ENCODE results near the gene NFAT5. TPM values are rescaled to one million over a fixed set of nuclear protein-coding genes. Genes with fewer than 3 reads are reported as not detected.

Gene NFAT5
- total RNA-seq, 1 donor from 2014 or later = 10.0 TPM

DNA sequence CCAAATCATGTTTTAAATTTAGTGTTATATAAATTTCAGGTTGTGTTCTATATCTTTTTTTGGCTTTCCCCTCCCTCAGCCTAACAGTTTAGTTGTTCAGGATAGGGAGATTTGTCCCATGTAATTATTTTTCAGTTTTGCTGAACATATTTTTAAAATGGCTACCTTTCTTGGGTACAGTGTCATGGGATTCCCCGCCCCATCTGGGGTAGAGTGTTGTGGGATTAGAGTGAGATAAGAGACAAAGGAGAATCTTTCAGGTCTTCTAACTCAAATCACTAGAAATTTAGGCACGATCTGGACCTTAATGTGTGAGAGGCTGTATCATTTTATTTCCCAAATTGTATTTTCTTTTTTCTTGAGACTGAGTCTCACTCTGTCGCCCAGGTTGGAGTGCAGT lies 24.8 kb downstream of the NFAT5 start:
- no peak for ATAC-seq
- no peak for DNase-seq (ENCODE audit: low spot score)

DNA sequence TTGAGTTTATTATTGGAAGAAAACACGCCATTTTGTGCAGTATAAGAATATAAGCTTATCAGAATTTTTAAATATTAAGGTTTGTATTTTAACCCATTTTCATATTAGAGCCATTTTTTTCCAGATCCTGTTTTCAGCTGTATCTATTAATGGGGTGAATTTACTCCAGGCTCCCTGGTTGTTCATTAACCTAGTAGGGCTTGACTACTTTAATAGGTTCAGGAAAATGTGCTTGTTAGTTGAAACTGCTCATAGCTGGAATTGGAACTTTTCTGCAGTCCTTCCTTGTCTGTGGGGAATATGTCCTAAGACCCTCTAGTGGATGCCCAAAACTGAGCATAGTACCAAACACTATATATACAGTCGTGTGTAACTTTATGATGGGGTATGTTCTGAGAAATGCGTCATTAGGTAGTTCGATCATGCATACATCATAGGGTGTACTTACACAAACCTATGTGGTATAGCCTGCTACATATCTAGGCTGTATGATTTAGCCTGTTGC lies 28.0 kb downstream of the NFAT5 start:
- DNase-seq (ENCODE audit: low spot score) = no peak
- ATAC-seq = peak; percentile 53

DNA sequence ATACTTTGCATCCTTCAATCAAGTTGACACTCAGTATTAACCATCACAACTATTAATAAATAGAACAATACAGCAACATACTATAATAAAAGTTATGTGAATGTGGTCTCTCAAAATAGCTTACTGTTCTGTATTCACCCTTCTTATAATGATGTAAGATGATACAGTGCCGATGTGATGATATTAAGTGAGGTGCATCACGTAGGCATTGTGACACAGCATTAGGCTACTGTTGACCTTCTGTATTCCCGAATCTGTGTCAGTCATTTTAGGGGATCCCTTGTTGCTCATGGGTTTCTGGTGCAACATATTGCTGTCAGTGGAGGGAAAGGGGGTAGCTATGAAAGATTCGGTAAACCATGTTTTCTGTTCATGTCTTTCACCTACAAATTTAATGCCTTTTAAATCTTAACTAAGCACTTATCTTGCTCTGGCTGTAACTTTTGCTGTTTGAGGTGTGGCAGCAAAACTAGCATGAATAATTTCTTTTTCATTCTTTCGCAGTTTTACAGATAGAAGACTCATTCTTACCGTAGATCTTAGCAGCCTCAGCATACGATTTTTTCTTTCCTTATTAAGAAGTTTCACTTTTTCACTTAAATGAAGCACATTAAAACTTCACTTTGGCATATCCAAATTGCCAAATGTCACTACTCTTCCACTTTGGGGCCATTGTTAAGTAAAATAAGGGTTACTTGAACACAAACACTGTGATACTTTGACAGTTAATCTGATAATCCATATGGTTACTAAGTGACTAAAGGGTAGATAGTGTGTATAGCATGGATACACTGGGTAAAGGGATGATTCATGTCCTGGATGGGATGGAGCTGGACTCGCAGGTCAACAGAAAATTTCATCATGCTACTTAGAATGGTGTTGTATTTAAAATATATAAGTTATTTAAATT lies 29.6 kb downstream of the NFAT5 start:
- ATAC-seq (no peak), DNase-seq (ENCODE audit: low spot score) (no peak)

DNA sequence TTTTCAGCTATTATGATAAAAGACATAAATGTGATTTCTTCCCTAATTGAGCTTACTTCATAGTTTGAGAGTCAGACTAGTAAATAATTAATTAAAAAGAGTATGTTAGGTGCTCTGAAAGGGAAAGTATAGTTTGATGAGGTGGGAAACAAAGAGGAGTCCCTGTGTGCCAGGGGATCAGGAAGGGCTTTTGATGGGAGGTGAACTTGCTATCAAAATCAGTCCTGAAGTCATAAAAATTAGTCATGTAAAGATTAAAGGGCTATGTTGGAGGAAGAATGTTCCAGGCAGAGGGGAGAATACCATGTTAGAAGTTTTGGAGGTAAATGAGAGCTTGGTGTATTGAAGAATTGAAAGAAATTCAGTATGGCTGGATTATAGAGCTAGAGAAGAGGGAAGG lies 31.0 kb downstream of the NFAT5 start:
- no peak for DNase-seq (ENCODE audit: low spot score)
- ATAC-seq = no peak

DNA sequence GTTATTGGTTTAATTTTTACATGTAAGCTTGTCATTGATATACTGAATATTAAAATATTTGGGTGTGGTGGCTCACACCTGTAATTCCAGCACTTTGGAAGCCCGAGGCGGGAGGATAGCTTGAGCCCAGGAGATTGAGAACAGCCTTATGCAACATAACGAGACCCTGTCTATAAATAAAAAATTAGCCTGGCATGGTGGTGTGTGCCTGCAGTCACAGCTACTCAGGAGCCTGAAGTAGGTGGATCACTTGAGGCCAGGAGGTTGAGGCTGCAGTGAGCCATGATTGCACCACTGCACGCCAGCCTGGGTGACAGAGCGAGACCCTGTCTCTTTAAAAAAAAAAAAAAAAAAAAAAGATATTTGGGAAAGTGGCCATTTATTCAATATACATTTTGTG lies 32.3 kb downstream of the NFAT5 start:
- DNase-seq (ENCODE audit: low spot score) (no peak), ATAC-seq (no peak)

DNA sequence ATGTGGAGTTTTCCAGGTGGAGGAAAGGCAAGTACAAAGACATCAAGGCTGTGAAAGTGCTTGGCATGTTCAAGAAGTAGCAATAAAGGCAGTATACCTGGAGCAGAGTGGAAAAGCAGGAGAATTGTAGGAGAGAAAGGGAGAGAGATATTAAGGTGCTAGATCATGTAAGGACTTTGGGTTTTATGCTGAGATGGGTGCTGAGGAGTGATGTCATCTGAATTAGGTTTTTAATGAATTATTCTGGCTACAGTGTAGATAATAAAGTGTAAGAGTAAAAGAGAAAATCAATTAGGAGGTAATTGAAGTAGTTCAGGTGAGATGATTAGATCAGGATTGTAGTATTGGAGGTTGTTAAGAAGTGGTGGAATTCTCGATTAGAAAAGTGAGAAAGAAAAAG lies 34.0 kb downstream of the NFAT5 start:
- ATAC-seq (no peak), DNase-seq (ENCODE audit: low spot score) (no peak)

DNA sequence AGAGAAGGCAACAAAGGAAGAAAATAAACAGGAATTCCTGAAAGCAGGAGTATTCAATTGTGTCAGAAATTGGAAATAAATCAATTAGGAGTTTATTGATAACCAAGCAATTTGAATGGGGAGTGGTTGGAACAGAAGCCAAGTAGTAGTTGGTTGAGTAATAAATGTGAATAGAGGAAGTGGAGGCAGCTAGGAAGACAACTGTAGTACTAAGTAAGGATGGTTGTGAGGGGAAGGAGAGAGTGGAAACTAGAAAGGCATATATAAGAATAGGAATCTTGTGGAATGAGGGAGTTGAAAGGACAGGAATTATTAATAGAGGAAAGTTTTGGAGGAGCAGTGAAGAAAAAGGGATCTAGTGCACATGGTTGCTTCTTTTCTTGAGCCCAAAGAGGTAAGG lies 34.4 kb downstream of the NFAT5 start:
- DNase-seq (ENCODE audit: low spot score) (no peak), ATAC-seq (no peak)

DNA sequence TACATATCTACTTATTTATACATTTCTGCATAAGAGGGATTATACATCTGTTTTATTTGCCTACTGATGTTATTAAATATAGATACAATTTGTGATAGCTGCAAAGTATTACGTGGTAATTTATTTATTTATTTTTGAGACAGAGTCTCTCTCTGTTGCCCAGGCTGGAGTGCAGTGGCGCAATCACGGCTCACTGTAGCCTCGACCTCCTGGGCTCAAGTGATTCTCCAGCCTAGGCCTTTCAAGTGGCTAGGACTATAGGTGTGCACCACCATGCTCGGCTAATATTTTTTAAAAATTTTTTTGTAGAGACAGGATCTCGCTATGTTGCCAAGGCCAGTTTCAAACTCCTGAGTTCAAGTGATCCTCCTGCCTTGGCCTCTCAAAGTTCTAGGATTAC lies 35.5 kb downstream of the NFAT5 start:
- DNase-seq (ENCODE audit: low spot score) (no peak), ATAC-seq (no peak)

DNA sequence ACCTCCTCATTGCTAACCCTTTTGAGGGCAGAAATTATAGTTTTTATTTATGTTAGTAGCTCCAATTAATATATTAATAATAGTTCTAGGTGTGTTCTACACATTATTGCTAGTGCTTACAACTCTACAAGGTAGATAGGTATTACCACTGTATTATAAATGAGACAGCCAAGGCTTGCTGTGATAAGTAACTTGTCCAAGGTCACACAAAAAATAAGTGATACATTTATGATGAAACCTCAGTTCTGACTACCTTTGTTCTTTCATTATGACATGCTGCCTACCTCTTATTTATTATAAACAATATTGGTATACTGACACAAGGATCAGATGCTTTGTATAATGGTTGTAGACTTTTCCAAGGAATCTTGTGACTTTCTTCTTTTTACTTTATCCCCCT lies 41.2 kb downstream of the NFAT5 start:
- no peak for ATAC-seq
- no peak for DNase-seq (ENCODE audit: low spot score)

DNA sequence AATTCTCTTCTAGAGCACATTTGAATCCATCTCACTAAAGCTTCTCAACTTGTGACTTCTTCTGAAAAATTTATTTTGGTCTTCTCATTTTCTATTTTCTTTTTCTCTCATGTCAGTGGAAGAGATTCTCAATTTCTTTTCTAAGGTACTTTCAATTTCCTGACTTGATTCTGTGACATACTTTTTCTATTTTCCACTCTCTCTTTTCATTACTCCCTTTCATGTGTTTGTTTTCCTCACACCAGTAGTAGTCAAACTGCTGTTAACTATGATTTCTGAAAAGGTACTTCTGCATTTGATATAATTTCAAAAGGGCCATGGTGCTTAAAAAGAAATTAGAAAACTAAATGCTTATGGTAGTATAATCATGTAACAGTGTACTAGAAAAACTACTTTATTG lies 41.9 kb downstream of the NFAT5 start:
- ATAC-seq (no peak), DNase-seq (ENCODE audit: low spot score) (no peak)

DNA sequence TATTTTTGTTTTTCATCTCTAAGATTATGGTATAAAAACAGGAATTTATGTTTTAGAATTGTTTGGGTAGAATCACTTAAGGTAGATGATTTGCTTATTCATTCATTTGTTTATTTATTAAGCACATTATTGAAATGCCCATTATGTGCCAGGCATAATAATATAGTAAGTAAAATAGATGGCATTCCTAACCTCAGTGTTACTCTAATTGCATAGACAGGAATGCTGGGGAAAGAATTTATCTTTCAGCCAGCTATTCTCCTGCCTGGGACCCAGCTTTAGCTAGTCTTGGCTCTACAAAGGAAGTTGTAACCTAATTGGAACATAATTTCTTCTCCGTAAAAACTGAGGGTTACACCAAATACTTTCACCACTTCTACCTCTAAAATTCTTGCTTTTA lies 44.6 kb downstream of the NFAT5 start:
- no peak for DNase-seq (ENCODE audit: low spot score)
- ATAC-seq = no peak

DNA sequence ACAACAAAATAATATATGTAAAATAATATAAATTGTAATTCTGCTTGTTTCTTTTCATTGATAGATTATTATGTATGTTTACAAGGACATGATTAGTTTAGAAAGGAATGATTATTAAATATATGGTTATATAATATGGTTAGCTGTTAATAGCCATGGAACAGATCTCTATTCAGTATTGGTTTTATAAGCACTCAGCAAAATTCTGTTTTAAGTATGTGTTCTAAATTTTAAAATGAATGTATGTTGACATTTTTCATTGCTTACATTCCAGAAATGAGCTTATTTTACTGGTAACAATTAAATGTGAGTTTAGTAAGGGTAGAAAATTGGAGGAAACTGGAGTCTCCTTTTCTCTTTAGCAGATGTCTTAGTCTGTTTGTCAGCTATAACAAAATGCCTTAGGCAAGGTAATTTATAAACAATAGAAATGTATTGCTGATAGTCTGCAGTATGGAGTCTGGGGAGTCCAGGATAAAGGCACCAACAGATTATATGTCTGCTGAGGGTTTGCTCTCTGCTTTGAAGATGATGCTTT lies 45.4 kb downstream of the NFAT5 start:
- DNase-seq (ENCODE audit: low spot score) = no peak
- no peak for ATAC-seq

DNA sequence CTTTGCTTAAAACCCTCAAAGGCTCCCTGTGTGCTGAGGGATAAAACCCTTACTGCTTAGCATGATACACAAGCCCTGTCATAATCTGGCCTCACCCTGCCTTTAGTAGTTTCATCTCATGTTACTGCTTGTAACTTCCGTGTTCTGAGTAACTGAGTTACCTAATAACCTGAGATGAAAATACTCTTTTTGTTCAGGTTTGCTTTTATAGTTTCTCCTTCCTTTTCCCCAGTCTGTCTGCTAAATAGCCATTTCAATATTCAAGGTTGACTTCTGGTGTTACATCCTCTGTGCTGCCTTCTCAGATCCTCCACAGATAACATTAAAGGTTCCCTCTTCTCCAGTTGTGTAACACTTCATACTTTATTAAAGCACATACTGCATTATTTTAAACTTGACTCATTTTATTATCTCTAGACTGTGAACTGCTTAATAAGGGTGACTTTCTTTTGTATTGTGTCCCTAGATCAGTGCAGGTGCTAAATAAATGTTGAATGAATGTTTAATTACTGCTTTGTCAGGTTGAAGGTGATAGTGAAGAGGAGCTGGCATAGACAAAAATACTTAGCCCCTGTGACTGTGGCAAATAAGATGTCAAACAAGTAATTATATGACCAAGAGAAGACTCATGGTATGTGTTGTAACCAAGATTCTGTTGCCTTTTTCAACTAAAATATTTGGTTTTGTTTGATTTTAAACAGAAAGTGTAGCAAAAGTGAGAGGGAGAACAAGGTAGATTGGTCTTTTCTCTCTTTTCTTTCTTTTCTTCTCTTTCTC lies 47.8 kb downstream of the NFAT5 start:
- DNase-seq (ENCODE audit: low spot score) (no peak), ATAC-seq (peak; percentile 51)

DNA sequence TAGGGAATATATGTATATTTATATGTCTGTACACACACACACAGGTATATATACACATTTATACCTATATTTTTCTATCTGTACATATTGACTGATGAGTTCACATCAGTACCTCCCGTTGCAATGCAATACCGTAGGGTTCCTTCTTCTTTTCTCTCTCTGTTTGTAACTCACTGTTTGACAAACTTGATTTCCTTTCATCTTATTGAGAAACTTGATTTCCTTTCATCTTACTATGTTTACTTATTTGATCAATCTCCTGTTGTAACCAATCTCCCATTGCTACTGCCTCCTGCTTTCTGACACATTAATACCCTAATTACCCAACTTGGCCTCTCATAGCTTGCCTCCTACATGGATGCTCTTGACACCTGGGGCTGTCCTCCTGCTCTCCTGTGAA lies 49.8 kb downstream of the NFAT5 start:
- peak; percentile 9 for ATAC-seq
- DNase-seq (ENCODE audit: low spot score) = no peak

DNA sequence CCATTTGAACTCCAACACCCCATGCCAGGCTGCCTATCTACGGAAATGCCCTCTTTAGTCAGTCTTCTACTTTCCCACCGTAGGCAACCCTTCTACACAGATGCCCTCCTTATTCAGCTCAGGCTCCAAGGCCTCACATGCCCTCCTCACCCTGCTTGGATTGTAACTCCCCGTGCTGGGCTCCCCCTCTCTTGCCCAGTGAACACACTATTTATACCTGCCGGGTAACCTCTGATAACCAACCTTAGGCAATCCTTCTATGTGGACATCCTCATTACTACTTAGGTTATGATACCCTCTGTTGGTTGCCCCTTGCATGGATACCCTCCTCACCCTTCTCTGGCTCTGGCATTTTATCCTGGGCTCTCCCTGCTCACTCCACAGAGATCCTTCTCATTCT lies 50.3 kb downstream of the NFAT5 start:
- DNase-seq (ENCODE audit: low spot score) = no peak
- peak; percentile 39 for ATAC-seq

DNA sequence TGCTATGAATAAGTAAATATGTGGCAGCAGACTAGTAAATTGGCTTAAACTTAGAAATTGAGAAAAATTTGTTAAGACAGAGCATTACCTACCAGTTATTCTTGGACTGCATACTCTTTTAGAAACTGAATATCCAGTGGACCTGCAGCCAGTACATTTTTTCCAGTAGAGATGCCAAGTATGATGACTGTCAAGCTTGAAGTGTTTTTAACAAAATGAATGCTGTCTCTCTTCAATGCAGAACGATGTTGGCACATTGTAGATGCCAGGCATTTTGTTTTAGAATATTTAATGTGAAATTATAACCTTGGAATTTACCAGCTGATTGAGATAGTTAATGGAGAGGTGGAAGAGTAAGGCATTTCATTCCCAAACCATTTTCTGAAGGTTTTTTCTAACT lies 52.5 kb downstream of the NFAT5 start:
- ATAC-seq = peak; percentile 33
- DNase-seq (ENCODE audit: low spot score) = no peak

DNA sequence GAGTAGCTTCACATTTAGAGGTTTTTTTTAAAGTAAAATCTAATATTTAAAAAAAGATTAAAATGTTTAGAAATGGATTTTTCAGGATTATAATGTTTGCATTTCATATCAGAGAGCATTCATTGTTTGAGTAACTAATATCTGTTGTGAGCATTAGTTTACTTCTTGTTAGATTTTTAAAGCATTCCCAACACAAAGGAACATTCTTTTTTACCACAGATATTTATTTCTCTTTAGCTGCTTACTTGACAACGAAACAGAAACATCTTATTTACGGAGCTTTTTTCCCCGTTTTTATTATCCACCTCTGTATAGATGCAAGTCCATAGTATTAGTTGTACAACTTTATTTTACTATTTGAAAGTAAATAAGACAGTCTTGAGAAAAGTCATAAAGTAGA lies 53.0 kb downstream of the NFAT5 start:
- DNase-seq (ENCODE audit: low spot score) = no peak
- no peak for ATAC-seq

DNA sequence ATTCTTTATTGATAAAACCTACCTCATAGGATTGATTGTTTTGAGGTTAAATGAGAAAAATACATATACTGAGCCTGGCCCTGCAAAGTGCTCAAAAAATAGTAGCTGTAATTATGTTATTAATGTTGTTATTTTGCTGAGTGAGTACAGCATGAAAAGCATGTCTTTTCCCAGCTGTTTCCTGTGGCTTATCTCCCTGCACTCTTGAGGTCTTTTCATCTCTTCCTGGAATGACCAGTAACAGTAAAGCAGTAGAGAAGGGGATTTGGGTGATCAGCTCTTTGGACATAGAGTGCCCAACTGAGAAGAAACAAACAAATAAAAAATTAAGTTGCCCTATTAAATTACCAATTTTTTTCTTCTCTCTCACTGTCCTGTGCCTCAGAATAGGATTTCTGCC lies 53.7 kb downstream of the NFAT5 start:
- no peak for ATAC-seq
- DNase-seq (ENCODE audit: low spot score) = no peak

DNA sequence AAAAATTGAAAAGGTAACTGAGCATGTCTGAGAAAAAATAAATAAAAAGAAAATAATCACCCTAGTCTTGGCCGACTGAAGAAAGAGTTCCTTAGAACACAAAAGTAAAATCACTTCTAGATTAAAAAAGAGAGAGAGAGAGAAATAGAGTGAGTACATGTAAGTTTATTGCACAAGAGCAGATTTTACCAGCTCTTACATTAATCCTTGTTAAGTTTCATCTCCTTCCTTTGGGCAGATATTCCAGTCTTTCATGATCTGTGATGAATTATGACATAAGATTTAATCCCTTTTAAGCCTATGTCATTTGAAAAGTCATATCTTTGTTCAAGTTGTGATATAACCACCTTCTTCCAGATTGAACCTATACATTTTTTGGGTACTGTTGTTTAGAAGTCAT lies 54.8 kb downstream of the NFAT5 start:
- no peak for ATAC-seq
- no peak for DNase-seq (ENCODE audit: low spot score)

DNA sequence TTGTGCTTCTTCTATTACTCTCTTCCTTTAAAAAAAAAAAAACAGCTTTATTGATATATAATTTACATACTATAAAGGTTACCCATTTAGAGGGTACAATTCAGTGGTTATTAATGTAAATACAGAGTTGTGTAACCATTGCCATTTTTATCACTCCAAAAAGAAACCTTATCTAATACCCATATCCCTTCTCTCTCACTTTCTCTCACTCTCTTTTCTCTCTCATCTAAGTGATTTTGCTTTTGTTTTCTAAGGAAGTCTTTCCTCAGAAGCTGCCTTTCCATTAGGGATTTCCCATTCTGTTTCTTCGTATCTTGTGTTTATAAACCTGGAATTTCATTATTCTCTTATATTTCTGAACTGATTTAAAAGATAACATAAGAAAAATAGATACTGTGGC lies 55.5 kb downstream of the NFAT5 start:
- no peak for ATAC-seq

DNA sequence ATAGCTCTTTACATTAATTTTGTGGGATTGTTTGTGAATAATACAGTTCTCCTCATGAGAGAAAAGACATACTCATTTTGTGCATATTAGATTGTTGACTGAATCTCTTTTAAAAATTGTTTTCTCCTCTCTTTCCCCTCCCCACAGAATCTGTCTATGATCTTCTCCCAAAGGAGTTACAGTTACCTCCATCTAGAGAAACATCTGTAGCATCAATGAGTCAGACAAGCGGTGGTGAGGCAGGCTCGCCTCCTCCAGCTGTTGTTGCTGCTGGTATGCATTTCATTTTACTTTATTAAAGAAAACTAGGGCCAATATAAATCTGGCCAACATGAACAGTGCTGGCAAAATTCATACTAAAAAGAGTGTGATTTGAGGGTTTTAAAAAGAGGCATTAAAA lies 60.5 kb downstream of the NFAT5 start:
- DNase-seq (ENCODE audit: low spot score) = no peak
- no peak for ATAC-seq

More for the DNA sequence above, 55.5 kb downstream of the NFAT5 start:
- DNase-seq (ENCODE audit: low spot score) = no peak

DNA sequence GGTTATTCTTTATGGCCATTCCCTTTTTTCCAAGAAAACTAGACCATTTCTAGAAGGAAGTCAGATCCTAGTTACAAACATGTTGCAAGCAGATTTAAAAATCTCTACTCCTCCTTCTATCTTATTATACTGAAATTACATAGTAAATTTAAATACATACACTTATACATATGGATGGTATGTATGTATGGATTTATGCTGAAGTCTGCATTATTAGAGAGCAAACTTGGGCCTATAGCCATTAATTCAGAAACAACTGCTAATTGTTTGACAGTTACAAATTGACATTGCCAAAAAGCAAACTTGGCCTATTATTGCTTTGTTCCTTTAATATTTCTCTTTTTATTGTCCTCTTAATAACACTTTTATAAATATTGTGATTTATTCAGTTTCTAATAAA lies 67.1 kb downstream of the NFAT5 start:
- DNase-seq (ENCODE audit: low spot score) = no peak
- no peak for ATAC-seq
